ENCODE measurements around the gene CFTR.

Gene CFTR

DNA sequence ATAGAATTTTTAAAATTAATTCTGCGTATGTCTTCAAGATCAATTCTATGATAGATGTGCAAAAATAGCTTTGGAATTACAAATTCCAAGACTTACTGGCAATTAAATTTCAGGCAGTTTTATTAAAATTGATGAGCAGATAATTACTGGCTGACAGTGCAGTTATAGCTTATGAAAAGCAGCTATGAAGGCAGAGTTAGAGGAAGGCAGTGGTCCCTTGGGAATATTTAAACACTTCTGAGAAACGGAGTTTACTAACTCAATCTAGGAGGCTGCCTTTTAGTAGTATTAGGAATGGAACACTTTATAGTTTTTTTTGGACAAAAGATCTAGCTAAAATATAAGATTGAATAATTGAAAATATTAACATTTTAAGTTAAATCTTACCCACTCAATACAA is 70.8 kb downstream of the CFTR start:
- no peaks in the 10 kb centered on the region for H3K4me1 ChIP-seq (ENCODE audit: control insufficient read depth, insufficient read depth, low read length, poor library complexity, severe bottlenecking)
- H3K27ac ChIP-seq (ENCODE audit: low read depth, low read length, severe bottlenecking) = no peak overlapping the region
- 100% methylated on average over 1 of the region's 2 CpGs for WGBS, 2 experiments (ENCODE audit: insufficient coverage in 2 of 2)

DNA sequence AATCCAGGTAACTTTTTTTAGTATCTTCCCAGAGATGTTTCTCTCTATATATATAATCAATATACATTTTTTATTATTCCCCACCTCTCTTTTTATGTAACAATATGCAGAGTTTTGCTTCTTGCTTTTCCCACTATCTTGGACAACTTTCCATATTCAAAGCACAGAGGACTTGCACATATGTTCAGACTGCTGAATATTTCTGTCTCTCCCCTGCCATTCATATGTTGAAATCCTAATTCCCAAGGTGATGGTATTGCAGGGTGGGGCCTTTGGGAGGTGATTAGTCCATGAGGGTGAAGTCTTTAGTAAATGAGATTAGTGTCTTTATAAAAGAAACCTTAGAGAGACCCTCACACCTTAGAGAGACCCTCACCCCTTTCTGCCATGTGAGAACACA is 72.8 kb downstream of the CFTR start:
- H3K4me1 ChIP-seq (ENCODE audit: control insufficient read depth, insufficient read depth, low read length, poor library complexity, severe bottlenecking) = no peaks in the 10 kb centered on the region
- no peak overlapping the region for H3K4me3 ChIP-seq (ENCODE audit: extremely low read depth, insufficient read depth, low read length, poor library complexity, severe bottlenecking)
- no peaks in the 10 kb centered on the region for H3K9me3 ChIP-seq (ENCODE audit: control insufficient read depth, low read length)
- H3K36me3 ChIP-seq (ENCODE audit: control insufficient read depth, insufficient read depth, low read length) = no peaks in the 10 kb centered on the region
- no peak overlapping the region for H3K27ac ChIP-seq (ENCODE audit: low read depth, low read length, severe bottlenecking)

More for the DNA sequence above, 70.8 kb downstream of the CFTR start:
- Histone ChIP-seq H3K9me3 (ENCODE audit: control insufficient read depth, low read length) (no peaks in the 10 kb centered on the region), H3K4me3 (ENCODE audit: extremely low read depth, insufficient read depth, low read length, poor library complexity, severe bottlenecking) (no peak overlapping the region), H3K36me3 (ENCODE audit: control insufficient read depth, insufficient read depth, low read length) (no peaks in the 10 kb centered on the region)

DNA sequence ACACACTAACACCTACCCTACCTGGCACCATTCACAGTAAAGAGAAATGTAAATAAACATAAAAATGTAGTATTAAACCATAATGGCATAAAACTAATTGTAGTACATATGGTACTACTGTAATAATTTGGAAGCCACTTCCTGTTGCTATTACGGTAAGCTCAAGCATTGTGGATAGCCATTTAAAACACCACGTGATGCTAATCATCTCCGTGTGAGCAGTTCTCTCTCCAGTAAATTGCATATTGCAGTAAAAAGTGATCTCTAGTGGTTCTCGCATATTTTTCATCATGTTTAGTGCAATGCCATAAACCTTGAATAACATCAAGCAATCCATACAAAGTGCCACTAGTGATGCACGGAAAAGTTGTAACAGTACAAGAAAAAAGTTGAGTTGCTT is 75.4 kb downstream of the CFTR start:
- H3K4me3 ChIP-seq (ENCODE audit: extremely low read depth, insufficient read depth, low read length, poor library complexity, severe bottlenecking) = no peak overlapping the region
- H3K9me3 ChIP-seq (ENCODE audit: control insufficient read depth, low read length) = no peaks in the 10 kb centered on the region
- 88 to 95% methylated on average over 4 of the region's 5 CpGs for WGBS, 2 experiments (ENCODE audit: insufficient coverage in 2 of 2)
- H3K4me1 ChIP-seq (ENCODE audit: control insufficient read depth, insufficient read depth, low read length, poor library complexity, severe bottlenecking) = no peaks in the 10 kb centered on the region
- no peak overlapping the region for H3K27ac ChIP-seq (ENCODE audit: low read depth, low read length, severe bottlenecking)
- H3K36me3 ChIP-seq (ENCODE audit: control insufficient read depth, insufficient read depth, low read length) = no peaks in the 10 kb centered on the region

DNA sequence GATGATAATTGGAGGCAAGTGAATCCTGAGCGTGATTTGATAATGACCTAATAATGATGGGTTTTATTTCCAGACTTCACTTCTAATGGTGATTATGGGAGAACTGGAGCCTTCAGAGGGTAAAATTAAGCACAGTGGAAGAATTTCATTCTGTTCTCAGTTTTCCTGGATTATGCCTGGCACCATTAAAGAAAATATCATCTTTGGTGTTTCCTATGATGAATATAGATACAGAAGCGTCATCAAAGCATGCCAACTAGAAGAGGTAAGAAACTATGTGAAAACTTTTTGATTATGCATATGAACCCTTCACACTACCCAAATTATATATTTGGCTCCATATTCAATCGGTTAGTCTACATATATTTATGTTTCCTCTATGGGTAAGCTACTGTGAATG is 79.6 kb downstream of the CFTR start:
- Histone ChIP-seq H3K9me3 (ENCODE audit: control insufficient read depth, low read length) (no peaks in the 10 kb centered on the region), H3K27ac (ENCODE audit: low read depth, low read length, severe bottlenecking) (no peak overlapping the region), H3K36me3 (ENCODE audit: control insufficient read depth, insufficient read depth, low read length) (no peaks in the 10 kb centered on the region), H3K4me3 (ENCODE audit: extremely low read depth, insufficient read depth, low read length, poor library complexity, severe bottlenecking) (no peak overlapping the region), H3K4me1 (ENCODE audit: control insufficient read depth, insufficient read depth, low read length, poor library complexity, severe bottlenecking) (peaks cover 3% of the 10 kb centered on the region)
- WGBS, 2 experiments (ENCODE audit: insufficient coverage in 2 of 2) = no CpG with 5 or more reads among the region's 3 CpGs

DNA sequence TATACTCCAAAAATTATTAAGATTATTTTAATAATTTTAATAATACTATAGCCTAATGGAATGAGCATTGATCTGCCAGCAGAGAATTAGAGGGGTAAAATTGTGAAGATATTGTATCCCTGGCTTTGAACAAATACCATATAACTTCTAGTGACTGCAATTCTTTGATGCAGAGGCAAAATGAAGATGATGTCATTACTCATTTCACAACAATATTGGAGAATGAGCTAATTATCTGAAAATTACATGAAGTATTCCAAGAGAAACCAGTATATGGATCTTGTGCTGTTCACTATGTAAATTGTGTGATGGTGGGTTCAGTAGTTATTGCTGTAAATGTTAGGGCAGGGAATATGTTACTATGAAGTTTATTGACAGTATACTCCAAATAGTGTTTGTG is 80.2 kb downstream of the CFTR start:
- H3K4me1 ChIP-seq (ENCODE audit: control insufficient read depth, insufficient read depth, low read length, poor library complexity, severe bottlenecking) = peaks cover 3% of the 10 kb centered on the region
- no peaks in the 10 kb centered on the region for H3K9me3 ChIP-seq (ENCODE audit: control insufficient read depth, low read length)
- no peaks in the 10 kb centered on the region for H3K36me3 ChIP-seq (ENCODE audit: control insufficient read depth, insufficient read depth, low read length)
- H3K4me3 ChIP-seq (ENCODE audit: extremely low read depth, insufficient read depth, low read length, poor library complexity, severe bottlenecking) = no peak overlapping the region
- no peak overlapping the region for H3K27ac ChIP-seq (ENCODE audit: low read depth, low read length, severe bottlenecking)

DNA sequence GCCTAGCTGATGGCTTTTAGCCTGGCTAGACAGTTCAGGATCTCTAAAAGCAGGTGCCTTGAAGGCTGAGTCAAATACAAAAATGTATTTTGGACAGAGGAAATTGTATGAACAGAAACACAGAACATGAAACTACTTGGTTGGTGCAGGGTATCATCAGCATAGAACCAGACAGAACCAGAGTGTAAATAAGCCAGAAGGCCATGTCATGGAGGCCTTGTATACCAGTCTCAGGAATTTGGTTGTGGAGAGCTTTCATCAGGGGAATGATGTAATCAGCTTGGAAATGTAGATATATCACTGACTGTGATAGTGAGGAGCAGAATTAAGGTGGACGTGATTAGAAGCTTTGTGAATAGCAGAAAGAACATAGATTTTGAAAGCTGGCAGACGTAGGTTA is 82.9 kb downstream of the CFTR start:
- Histone ChIP-seq H3K4me1 (ENCODE audit: control insufficient read depth, insufficient read depth, low read length, poor library complexity, severe bottlenecking) (peaks cover 3% of the 10 kb centered on the region), H3K4me3 (ENCODE audit: extremely low read depth, insufficient read depth, low read length, poor library complexity, severe bottlenecking) (no peak overlapping the region), H3K9me3 (ENCODE audit: control insufficient read depth, low read length) (no peaks in the 10 kb centered on the region), H3K36me3 (ENCODE audit: control insufficient read depth, insufficient read depth, low read length) (no peaks in the 10 kb centered on the region), H3K27ac (ENCODE audit: low read depth, low read length, severe bottlenecking) (no peak overlapping the region)
- WGBS, 2 experiments (ENCODE audit: insufficient coverage in 2 of 2) = 70 to 80% methylated on average over 2 of the region's 2 CpGs

DNA sequence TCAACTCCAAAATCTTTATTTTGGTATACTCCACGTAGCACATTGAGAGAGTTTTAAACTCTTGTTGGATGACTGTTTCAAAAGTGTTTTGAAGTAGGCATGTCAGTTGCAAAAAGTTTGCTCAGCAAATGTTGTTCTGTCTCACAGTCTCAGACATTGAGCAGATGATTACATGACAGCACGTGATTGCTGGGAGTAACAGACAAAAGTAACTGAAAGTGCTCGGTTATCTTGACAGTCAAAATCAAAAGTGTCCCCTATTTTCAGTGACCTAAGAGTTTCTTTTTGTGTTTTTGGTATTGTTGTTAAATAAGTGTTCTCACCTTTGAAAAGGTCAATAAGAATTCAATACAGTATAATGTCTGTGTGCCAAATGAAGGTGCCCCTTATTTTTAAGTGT is 84.3 kb downstream of the CFTR start:
- H3K4me3 ChIP-seq (ENCODE audit: extremely low read depth, insufficient read depth, low read length, poor library complexity, severe bottlenecking) = no peak overlapping the region
- no peak overlapping the region for H3K27ac ChIP-seq (ENCODE audit: low read depth, low read length, severe bottlenecking)
- no peaks in the 10 kb centered on the region for H3K9me3 ChIP-seq (ENCODE audit: control insufficient read depth, low read length)
- WGBS, 2 experiments (ENCODE audit: insufficient coverage in 2 of 2) = 100% methylated on average over 1 of the region's 3 CpGs
- H3K36me3 ChIP-seq (ENCODE audit: control insufficient read depth, insufficient read depth, low read length) = no peaks in the 10 kb centered on the region
- peaks cover 3% of the 10 kb centered on the region for H3K4me1 ChIP-seq (ENCODE audit: control insufficient read depth, insufficient read depth, low read length, poor library complexity, severe bottlenecking)

DNA sequence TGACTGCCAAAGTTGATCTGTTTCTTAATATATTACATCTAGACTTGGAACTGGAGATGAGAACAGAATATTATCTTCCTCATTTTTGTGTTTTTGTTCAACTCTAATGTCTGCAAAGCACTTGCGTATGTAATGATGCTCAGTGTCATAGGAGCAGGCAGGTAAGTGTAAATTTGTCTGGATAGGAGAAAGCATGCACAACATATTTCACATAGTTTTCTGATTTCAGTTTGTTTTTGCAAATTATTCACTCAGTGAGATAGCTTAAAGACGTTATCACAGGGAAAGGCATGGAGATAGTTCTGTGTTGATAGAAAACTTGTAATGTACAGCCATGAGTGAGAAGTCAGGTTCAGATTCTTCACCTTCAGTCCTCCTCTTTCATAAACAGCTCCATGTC is 84.8 kb downstream of the CFTR start:
- Histone ChIP-seq H3K27ac (ENCODE audit: low read depth, low read length, severe bottlenecking) (no peak overlapping the region), H3K4me1 (ENCODE audit: control insufficient read depth, insufficient read depth, low read length, poor library complexity, severe bottlenecking) (peaks cover 3% of the 10 kb centered on the region), H3K36me3 (ENCODE audit: control insufficient read depth, insufficient read depth, low read length) (no peaks in the 10 kb centered on the region), H3K9me3 (ENCODE audit: control insufficient read depth, low read length) (no peaks in the 10 kb centered on the region), H3K4me3 (ENCODE audit: extremely low read depth, insufficient read depth, low read length, poor library complexity, severe bottlenecking) (no peak overlapping the region)
- WGBS, 2 experiments (ENCODE audit: insufficient coverage in 2 of 2) = no CpG with 5 or more reads among the region's 2 CpGs

DNA sequence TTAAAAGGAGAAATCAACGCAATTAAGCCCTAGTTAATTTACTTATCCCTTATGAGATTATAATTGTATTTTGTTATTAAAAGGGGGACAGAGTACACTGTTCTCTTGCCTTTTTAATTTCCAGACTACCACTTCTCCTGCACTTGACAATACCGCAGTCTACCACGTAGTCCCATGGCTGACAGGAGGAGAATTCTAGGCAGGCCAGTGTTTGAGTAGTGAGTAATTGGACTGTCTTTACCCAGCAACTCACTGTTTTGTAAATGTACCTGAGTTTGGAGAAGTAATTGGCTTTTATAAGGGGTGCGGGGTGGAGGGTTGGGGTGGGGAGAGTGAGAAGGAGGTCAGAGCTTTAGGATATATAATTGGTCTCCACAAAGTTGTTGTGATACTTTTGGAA is 85.4 kb downstream of the CFTR start:
- Histone ChIP-seq H3K27ac (ENCODE audit: low read depth, low read length, severe bottlenecking) (no peak overlapping the region), H3K36me3 (ENCODE audit: control insufficient read depth, insufficient read depth, low read length) (no peaks in the 10 kb centered on the region), H3K4me3 (ENCODE audit: extremely low read depth, insufficient read depth, low read length, poor library complexity, severe bottlenecking) (no peak overlapping the region), H3K4me1 (ENCODE audit: control insufficient read depth, insufficient read depth, low read length, poor library complexity, severe bottlenecking) (peaks cover 3% of the 10 kb centered on the region), H3K9me3 (ENCODE audit: control insufficient read depth, low read length) (no peaks in the 10 kb centered on the region)
- 100% methylated on average over 1 of the region's 4 CpGs; no CpG with 5 or more reads in 1 of the 2 experiments for WGBS, 2 experiments (ENCODE audit: insufficient coverage in 2 of 2)

DNA sequence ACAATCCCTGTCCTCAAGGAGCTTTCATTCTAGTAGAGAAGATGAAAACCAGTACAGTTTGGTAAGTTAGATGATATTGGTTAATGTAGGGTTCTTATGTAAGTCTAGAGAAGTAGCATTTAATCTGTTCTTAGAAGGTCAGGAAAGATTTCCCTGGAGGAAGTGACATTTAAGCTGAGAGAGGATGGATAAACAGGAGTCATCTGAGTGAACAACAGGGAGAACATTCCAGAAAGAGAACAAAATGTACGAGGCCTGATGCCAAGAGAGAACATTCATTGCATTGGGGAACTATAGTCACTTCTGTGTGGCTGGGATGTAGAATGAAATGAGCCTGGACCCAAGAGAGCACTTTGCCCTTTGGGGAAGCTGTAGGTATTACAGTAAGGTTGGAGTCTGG is 88.0 kb downstream of the CFTR start:
- 90% methylated on average over 1 of the region's 1 CpG for WGBS, 2 experiments (ENCODE audit: insufficient coverage in 2 of 2)
- no peaks in the 10 kb centered on the region for H3K4me1 ChIP-seq (ENCODE audit: control insufficient read depth, insufficient read depth, low read length, poor library complexity, severe bottlenecking)
- no peaks in the 10 kb centered on the region for H3K36me3 ChIP-seq (ENCODE audit: control insufficient read depth, insufficient read depth, low read length)
- H3K27ac ChIP-seq (ENCODE audit: low read depth, low read length, severe bottlenecking) = no peak overlapping the region
- no peaks in the 10 kb centered on the region for H3K9me3 ChIP-seq (ENCODE audit: control insufficient read depth, low read length)
- no peak overlapping the region for H3K4me3 ChIP-seq (ENCODE audit: extremely low read depth, insufficient read depth, low read length, poor library complexity, severe bottlenecking)

DNA sequence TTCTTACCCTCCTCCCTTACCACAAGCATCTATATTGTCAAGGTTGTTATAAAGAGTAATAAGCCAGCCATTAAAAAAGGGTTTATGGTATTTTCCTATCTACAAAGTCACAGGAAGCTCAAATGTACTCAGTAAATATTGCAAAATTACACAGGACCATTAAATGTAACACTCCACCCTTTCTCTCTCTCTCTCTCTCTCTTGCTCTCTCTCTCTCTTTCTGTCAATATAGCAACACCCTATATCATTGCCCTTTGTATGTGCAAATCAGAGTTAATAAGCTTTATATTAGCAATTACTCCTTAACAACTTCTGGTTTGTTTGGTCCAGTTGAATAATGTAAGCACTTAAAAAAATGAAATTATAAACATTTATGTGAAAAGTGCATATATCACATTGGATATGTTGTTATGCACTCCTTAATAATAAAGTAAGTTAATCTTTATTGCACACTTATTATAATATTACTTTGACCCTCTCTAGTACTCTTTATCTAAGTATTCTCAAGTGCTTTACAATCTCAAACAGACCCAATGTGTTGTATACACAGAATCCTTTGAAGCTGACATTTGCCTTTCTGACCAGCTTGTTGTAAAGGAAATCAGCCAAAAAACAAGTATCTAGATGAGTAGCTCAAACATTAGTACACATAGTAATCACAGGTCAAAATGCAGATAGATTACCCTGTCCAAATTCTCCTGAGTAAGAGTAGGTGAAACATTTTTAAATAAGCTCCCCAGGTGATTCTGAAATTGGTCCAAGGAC is 93.2 kb downstream of the CFTR start:
- Histone ChIP-seq H3K36me3 (ENCODE audit: control insufficient read depth, insufficient read depth, low read length) (no peaks in the 10 kb centered on the region), H3K4me3 (ENCODE audit: extremely low read depth, insufficient read depth, low read length, poor library complexity, severe bottlenecking) (no peak overlapping the region), H3K27ac (ENCODE audit: low read depth, low read length, severe bottlenecking) (no peak overlapping the region), H3K9me3 (ENCODE audit: control insufficient read depth, low read length) (no peaks in the 10 kb centered on the region), H3K4me1 (ENCODE audit: control insufficient read depth, insufficient read depth, low read length, poor library complexity, severe bottlenecking) (peaks cover 6% of the 10 kb centered on the region)

Measured in mesodermal cell (in vitro differentiated cells).